ENCODE data around the gene HBA1.
A peak's percentile ranks its signal among the peaks of the same experiment; 100 is the strongest.

The HBA1 gene

DNA sequence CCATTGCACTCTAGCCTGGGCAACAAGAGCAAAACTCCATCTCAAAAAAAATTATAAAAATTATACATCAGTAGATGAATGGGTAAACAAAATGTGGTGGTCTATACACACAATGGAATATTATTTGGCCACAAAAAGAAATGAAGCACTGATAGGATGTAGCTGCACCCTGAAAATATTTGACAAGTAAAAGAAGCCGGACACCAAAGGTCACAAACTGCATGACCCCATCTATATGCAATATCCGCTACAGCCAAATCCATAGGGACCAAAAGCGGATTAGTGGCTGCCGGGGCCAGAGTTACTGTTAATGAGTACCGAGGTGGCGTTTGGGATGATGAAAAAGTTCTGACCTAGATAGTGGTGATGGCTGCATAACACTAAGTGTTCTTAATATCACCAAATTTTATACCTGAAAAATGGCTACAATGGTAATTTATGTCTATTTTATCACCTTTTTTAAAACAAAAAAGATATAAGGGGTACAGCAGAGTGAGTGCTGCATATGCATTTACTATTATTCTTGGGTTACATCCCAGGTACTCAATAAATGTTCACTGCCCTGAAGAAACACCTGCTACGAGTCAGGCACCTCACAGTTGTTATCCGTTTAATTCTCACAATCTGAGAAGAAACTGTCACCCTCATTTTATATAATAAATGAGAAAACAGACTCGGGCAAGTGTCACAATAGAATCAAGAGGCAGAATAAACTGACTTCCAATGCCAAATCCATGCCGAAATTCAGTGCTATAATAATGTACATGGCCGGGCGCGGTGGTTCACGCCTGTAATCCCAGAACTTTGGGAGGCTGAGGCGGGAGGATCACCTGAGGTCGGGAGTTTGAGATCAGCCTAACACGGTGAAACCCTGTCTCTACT lies 3.0 kb downstream of the HBA1 start:
- no peaks in the 10 kb centered on the region for H3K4me1 ChIP-seq (ENCODE audit: control insufficient read depth, insufficient read depth, low read length)
- no peak overlapping the region for H3K4me3 ChIP-seq (ENCODE audit: low read depth, low read length)
- peaks cover 51% of the 10 kb centered on the region for H3K27me3 ChIP-seq (ENCODE audit: control insufficient read depth, insufficient read depth, low read length)
- H3K9ac ChIP-seq (ENCODE audit: low read depth, low read length), result no peak overlapping the region
- H3K9me3 ChIP-seq (ENCODE audit: control insufficient read depth, insufficient read depth, low read length), result no peaks in the 10 kb centered on the region
- H3K36me3 ChIP-seq (ENCODE audit: control insufficient read depth, insufficient read depth, low read length), result peaks cover 2% of the 10 kb centered on the region

DNA sequence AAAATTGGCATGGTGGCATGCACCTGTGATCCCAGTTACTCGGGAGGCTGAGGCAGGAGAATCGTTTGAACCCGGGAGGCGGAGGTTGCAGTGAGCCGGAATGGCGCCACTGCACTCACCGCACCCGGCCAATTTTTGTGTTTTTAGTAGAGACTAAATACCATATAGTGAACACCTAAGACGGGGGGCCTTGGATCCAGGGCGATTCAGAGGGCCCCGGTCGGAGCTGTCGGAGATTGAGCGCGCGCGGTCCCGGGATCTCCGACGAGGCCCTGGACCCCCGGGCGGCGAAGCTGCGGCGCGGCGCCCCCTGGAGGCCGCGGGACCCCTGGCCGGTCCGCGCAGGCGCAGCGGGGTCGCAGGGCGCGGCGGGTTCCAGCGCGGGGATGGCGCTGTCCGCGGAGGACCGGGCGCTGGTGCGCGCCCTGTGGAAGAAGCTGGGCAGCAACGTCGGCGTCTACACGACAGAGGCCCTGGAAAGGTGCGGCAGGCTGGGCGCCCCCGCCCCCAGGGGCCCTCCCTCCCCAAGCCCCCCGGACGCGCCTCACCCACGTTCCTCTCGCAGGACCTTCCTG lies 3.7 kb downstream of the HBA1 start, which contains the start of gene HBQ1:
HBQ1 (plus strand) TSS at position 359 of the 575 bp plus-strand sequence; CDS start at position 387, 28 bp downstream.
- no peaks in the 10 kb centered on the region for H3K4me1 ChIP-seq (ENCODE audit: control insufficient read depth, insufficient read depth, low read length)
- no peak within 1 kb of the TSS for H3K9ac ChIP-seq (ENCODE audit: low read depth, low read length)
- peak within 1 kb of the TSS; percentile 45 for H3K4me3 ChIP-seq (ENCODE audit: low read depth, low read length)
- H3K27me3 ChIP-seq (ENCODE audit: control insufficient read depth, insufficient read depth, low read length), result peaks cover 43% of the 10 kb centered on the region
- no peaks in the 10 kb centered on the region for H3K9me3 ChIP-seq (ENCODE audit: control insufficient read depth, insufficient read depth, low read length)
- peaks cover 2% of the 10 kb centered on the region for H3K36me3 ChIP-seq (ENCODE audit: control insufficient read depth, insufficient read depth, low read length)

- Histone ChIP-seq H3K9ac (ENCODE audit: low read depth, low read length) (no peak overlapping the region), H3K9me3 (ENCODE audit: control insufficient read depth, insufficient read depth, low read length) (no peaks in the 10 kb centered on the region), H3K27me3 (ENCODE audit: control insufficient read depth, insufficient read depth, low read length) (peaks cover 37% of the 10 kb centered on the region), H3K4me1 (ENCODE audit: control insufficient read depth, insufficient read depth, low read length) (no peaks in the 10 kb centered on the region), H3K4me3 (ENCODE audit: low read depth, low read length) (peak overlapping the region; percentile 45), H3K36me3 (ENCODE audit: control insufficient read depth, insufficient read depth, low read length) (peaks cover 4% of the 10 kb centered on the region)
These were observed 4.4 kb downstream of the HBA1 start for GRCh38 chr16:180681-181564.

GRCh38 chr16:181565-182021 lies 5.1 kb downstream of the HBA1 start:
- H3K36me3 ChIP-seq (ENCODE audit: control insufficient read depth, insufficient read depth, low read length), result peaks cover 4% of the 10 kb centered on the region
- H3K4me3 ChIP-seq (ENCODE audit: low read depth, low read length), result no peak overlapping the region
- no peaks in the 10 kb centered on the region for H3K9me3 ChIP-seq (ENCODE audit: control insufficient read depth, insufficient read depth, low read length)
- H3K9ac ChIP-seq (ENCODE audit: low read depth, low read length), result no peak overlapping the region
- H3K4me1 ChIP-seq (ENCODE audit: control insufficient read depth, insufficient read depth, low read length), result no peaks in the 10 kb centered on the region
- H3K27me3 ChIP-seq (ENCODE audit: control insufficient read depth, insufficient read depth, low read length), result peaks cover 36% of the 10 kb centered on the region

- Histone ChIP-seq H3K4me1 (ENCODE audit: control insufficient read depth, insufficient read depth, low read length) (no peaks in the 10 kb centered on the region), H3K36me3 (ENCODE audit: control insufficient read depth, insufficient read depth, low read length) (peaks cover 13% of the 10 kb centered on the region), H3K9ac (ENCODE audit: low read depth, low read length) (no peak overlapping the region), H3K9me3 (ENCODE audit: control insufficient read depth, insufficient read depth, low read length) (no peaks in the 10 kb centered on the region), H3K4me3 (ENCODE audit: low read depth, low read length) (no peak overlapping the region), H3K27me3 (ENCODE audit: control insufficient read depth, insufficient read depth, low read length) (peaks cover 24% of the 10 kb centered on the region)
These were observed 6.5 kb downstream of the HBA1 start for GRCh38 chr16:183005-183404.

DNA sequence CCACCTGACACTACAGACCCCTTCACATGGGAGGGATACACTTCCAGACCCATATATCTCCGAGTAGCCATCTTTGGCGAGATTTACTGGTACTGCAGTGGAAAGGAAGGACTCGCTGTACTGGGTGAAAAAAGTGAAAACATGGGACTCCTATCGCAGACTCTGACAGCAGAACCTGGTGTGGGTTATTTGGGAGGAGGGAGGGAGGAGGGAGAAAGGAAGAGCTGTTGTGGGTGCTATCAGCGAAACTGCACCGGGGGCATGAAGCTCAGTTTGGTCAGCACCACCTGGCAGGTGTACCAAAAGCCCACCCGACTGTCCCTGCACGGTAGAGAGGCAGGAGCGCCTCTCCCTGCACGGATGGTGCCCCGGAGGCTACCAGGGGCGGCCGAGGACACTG lies 8.7 kb downstream of the HBA1 start:
- no peaks in the 10 kb centered on the region for H3K4me1 ChIP-seq (ENCODE audit: control insufficient read depth, insufficient read depth, low read length)
- H3K4me3 ChIP-seq (ENCODE audit: low read depth, low read length), result no peak overlapping the region
- H3K27me3 ChIP-seq (ENCODE audit: control insufficient read depth, insufficient read depth, low read length), result peaks cover 2% of the 10 kb centered on the region
- peaks cover 35% of the 10 kb centered on the region for H3K36me3 ChIP-seq (ENCODE audit: control insufficient read depth, insufficient read depth, low read length)
- no peak overlapping the region for H3K9ac ChIP-seq (ENCODE audit: low read depth, low read length)
- no peaks in the 10 kb centered on the region for H3K9me3 ChIP-seq (ENCODE audit: control insufficient read depth, insufficient read depth, low read length)

DNA sequence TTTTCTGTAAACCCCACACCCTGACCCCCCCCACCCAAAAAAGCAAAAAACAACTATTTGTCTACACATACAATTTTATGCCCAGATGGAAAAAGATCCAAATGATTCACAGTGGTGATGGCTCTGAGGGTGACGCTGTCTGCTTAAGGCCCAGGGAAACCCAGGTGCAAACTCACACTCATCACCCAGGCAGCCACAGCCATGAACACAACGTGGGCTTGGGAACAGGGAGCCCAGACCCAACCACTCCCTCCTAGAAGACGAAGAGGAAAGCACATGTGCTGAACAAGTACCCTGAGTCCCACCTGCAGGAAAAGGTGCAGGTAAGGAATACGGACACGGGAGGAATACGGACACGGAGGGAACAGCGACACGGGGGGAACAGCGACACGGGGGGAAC lies 9.2 kb downstream of the HBA1 start:
- Histone ChIP-seq H3K4me1 (ENCODE audit: control insufficient read depth, insufficient read depth, low read length) (no peaks in the 10 kb centered on the region), H3K9me3 (ENCODE audit: control insufficient read depth, insufficient read depth, low read length) (no peaks in the 10 kb centered on the region), H3K27me3 (ENCODE audit: control insufficient read depth, insufficient read depth, low read length) (peaks cover 2% of the 10 kb centered on the region), H3K4me3 (ENCODE audit: low read depth, low read length) (no peak overlapping the region), H3K9ac (ENCODE audit: low read depth, low read length) (no peak overlapping the region), H3K36me3 (ENCODE audit: control insufficient read depth, insufficient read depth, low read length) (peaks cover 38% of the 10 kb centered on the region)

- Histone ChIP-seq H3K4me3 (ENCODE audit: low read depth, low read length) (no peak overlapping the region), H3K9ac (ENCODE audit: low read depth, low read length) (no peak overlapping the region), H3K27me3 (ENCODE audit: control insufficient read depth, insufficient read depth, low read length) (no peaks in the 10 kb centered on the region), H3K4me1 (ENCODE audit: control insufficient read depth, insufficient read depth, low read length) (no peaks in the 10 kb centered on the region), H3K9me3 (ENCODE audit: control insufficient read depth, insufficient read depth, low read length) (no peaks in the 10 kb centered on the region), H3K36me3 (ENCODE audit: control insufficient read depth, insufficient read depth, low read length) (peaks cover 54% of the 10 kb centered on the region)
These were observed 10.8 kb downstream of the HBA1 start for GRCh38 chr16:187330-187729.

- H3K9me3 ChIP-seq (ENCODE audit: control insufficient read depth, insufficient read depth, low read length), result no peaks in the 10 kb centered on the region
- no peaks in the 10 kb centered on the region for H3K27me3 ChIP-seq (ENCODE audit: control insufficient read depth, insufficient read depth, low read length)
- peaks cover 59% of the 10 kb centered on the region for H3K36me3 ChIP-seq (ENCODE audit: control insufficient read depth, insufficient read depth, low read length)
- H3K9ac ChIP-seq (ENCODE audit: low read depth, low read length), result no peak overlapping the region
- no peak overlapping the region for H3K4me3 ChIP-seq (ENCODE audit: low read depth, low read length)
- H3K4me1 ChIP-seq (ENCODE audit: control insufficient read depth, insufficient read depth, low read length), result no peaks in the 10 kb centered on the region
These were observed 12.2 kb downstream of the HBA1 start for GRCh38 chr16:188674-189073.

DNA sequence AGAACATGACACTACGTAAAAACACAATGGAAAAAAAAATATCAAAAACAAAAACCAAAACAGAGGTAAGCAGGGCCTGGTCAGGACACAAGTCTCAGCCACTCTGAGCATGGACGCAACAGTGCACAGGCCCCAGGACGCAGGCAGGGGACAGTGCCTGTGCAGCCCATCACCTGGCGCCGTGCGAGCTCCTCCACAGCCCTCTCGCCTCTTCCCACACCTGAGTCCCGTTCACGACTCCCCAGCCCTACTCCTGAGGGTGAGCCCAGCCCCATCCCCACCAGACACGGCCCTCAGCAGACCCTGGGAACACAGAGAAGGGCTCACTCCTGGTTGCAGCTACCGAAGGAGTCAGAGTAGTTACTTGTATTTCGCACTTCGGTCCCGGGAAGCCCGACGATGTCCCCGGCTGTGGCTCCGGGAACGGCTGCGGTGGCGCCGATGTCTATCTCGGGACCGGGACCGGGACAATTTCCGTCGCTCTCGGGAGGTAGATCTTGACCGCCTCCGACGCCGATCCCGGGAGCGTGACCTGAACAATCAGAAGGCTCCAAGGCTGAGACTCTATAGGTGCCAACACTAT lies 13.2 kb downstream of the HBA1 start:
- H3K9me3 ChIP-seq (ENCODE audit: control insufficient read depth, insufficient read depth, low read length), result no peaks in the 10 kb centered on the region
- H3K27me3 ChIP-seq (ENCODE audit: control insufficient read depth, insufficient read depth, low read length), result no peaks in the 10 kb centered on the region
- no peak overlapping the region for H3K9ac ChIP-seq (ENCODE audit: low read depth, low read length)
- no peaks in the 10 kb centered on the region for H3K4me1 ChIP-seq (ENCODE audit: control insufficient read depth, insufficient read depth, low read length)
- no peak overlapping the region for H3K4me3 ChIP-seq (ENCODE audit: low read depth, low read length)
- peaks cover 64% of the 10 kb centered on the region for H3K36me3 ChIP-seq (ENCODE audit: control insufficient read depth, insufficient read depth, low read length)

DNA sequence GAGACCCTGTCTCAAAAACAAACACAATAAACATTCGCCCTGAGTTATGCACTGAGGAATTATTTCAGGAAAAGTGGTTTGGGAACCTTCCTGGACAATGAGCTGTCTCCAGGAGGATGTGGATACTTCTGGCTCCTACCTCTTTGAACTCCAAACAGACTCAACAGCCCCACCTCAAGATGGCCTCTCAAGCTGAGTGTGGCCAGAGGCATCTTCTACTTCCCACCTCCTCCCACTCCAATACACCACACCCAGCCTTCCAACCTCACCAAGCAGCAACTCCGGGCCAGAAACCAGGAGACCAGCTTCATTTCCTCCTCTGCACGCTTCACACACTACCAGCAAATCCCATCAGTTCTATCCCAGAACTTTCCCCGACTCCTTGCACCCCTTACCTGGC lies 15.4 kb downstream of the HBA1 start:
- no peaks in the 10 kb centered on the region for H3K9me3 ChIP-seq (ENCODE audit: control insufficient read depth, insufficient read depth, low read length)
- H3K27me3 ChIP-seq (ENCODE audit: control insufficient read depth, insufficient read depth, low read length), result no peaks in the 10 kb centered on the region
- no peak overlapping the region for H3K4me3 ChIP-seq (ENCODE audit: low read depth, low read length)
- H3K4me1 ChIP-seq (ENCODE audit: control insufficient read depth, insufficient read depth, low read length), result no peaks in the 10 kb centered on the region
- no peak overlapping the region for H3K9ac ChIP-seq (ENCODE audit: low read depth, low read length)
- H3K36me3 ChIP-seq (ENCODE audit: control insufficient read depth, insufficient read depth, low read length), result peaks cover 78% of the 10 kb centered on the region

Data from iPS-15b (cell line).